ENCODE measurements around the gene TBCCD1.
A peak's percentile ranks its signal among the peaks of the same experiment; 100 is the strongest.

The TBCCD1 gene

GRCh38 chr3:186567072-186567921, at the start of gene TBCCD1:
Gene TBCCD1 (minus strand): TSS chr3:186567339. CDS start chr3:186564329, 3,010 bp downstream.
- peak; percentile 73 to 78 for DNase-seq (ENCODE audit: low read depth in 2 of 2)

GRCh38 chr3:186616299-186616617, 49.1 kb upstream of the TBCCD1 start:
- no peak for DNase-seq (ENCODE audit: low read depth in 2 of 2)

GRCh38 chr3:186614597-186615483, 47.7 kb upstream of the TBCCD1 start:
- DNase-seq (ENCODE audit: low read depth in 2 of 2) = peak; percentile 29 to 32

GRCh38 chr3:186614266-186614596, 47.1 kb upstream of the TBCCD1 start:
- no peak for DNase-seq (ENCODE audit: low read depth in 2 of 2)

- no peak for DNase-seq (ENCODE audit: low read depth in 2 of 2)
Observed at GRCh38 chr3:186613637-186614265, 46.6 kb upstream of the TBCCD1 start.

GRCh38 chr3:186612721-186613636, 45.8 kb upstream of the TBCCD1 start, which contains the start of gene AHSG:
Gene AHSG (plus strand): TSS chr3:186613060. CDS start chr3:186613142, 82 bp downstream.
- no peak for DNase-seq (ENCODE audit: low read depth in 2 of 2)

GRCh38 chr3:186612065-186612464, 44.9 kb upstream of the TBCCD1 start:
- no peak for DNase-seq (ENCODE audit: low read depth in 2 of 2)

- DNase-seq (ENCODE audit: low read depth in 2 of 2) = no peak
Observed at GRCh38 chr3:186609247-186609868, 42.2 kb upstream of the TBCCD1 start.

GRCh38 chr3:186608624-186609215, 41.6 kb upstream of the TBCCD1 start:
- DNase-seq (ENCODE audit: low read depth in 2 of 2) = no peak

GRCh38 chr3:186605561-186606545, 38.7 kb upstream of the TBCCD1 start:
- DNase-seq (ENCODE audit: low read depth in 2 of 2) = no peak

- no peak for DNase-seq (ENCODE audit: low read depth in 2 of 2)
Observed at GRCh38 chr3:186605078-186605477, 37.9 kb upstream of the TBCCD1 start.

- DNase-seq (ENCODE audit: low read depth in 2 of 2) = no peak
Observed at GRCh38 chr3:186603159-186603558, 36.0 kb upstream of the TBCCD1 start.

GRCh38 chr3:186600896-186601295, 33.8 kb upstream of the TBCCD1 start:
- DNase-seq (ENCODE audit: low read depth in 2 of 2) = no peak

GRCh38 chr3:186599785-186600166, 32.6 kb upstream of the TBCCD1 start:
- DNase-seq (ENCODE audit: low read depth in 2 of 2) = no peak

GRCh38 chr3:186599142-186599784, 32.1 kb upstream of the TBCCD1 start:
- DNase-seq (ENCODE audit: low read depth in 2 of 2) = no peak

GRCh38 chr3:186598794-186599141, 31.6 kb upstream of the TBCCD1 start:
- no peak for DNase-seq (ENCODE audit: low read depth in 2 of 2)

- peak; percentile 38 to 47 for DNase-seq (ENCODE audit: low read depth in 2 of 2)
Observed at GRCh38 chr3:186598108-186598784, 31.1 kb upstream of the TBCCD1 start.
